Activated CD4-positive, alpha-beta T cell treated with anti-CD3 and anti-CD28 coated beads, Interleukin-2, Interleukin-6, amounts not matched to agents 100 ng/mL and 50 ng/mL, durations not matched to agents 16 hours and 8 hours (primary cell): Measurements from ENCODE around the gene ARID1B.

Experiments
- DNase-seq: peaks from one replicate; pipeline ENCODE4 v3.0.0-alpha.2; 2020

ARID1B gene

DNA sequence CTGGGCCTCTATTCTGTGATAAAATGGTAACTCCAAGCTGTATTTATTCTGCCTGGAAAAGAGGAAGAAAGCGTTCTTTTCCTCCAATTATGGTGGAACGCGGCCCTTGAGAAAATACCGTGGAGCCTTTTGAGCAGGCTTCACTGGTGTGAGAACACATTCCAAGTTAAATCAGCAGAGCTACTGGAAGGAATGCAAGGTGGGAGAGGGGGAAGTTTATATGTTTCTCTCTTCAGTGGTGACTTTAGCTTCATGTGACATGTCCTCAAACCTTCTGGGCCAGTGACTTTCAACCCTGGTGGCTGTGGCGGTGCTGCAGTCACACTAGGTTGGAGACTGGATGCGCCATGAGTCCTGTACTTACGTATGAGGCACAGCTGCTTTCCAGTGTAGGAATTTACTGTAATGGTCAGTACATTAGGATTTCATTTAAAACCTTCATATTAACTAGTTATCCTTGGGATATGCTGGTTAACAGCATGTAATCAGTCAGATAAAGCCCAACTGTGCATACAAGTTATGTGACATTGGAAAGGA lies 221.7 kb downstream of the ARID1B start:
- no peak for DNase-seq

DNA sequence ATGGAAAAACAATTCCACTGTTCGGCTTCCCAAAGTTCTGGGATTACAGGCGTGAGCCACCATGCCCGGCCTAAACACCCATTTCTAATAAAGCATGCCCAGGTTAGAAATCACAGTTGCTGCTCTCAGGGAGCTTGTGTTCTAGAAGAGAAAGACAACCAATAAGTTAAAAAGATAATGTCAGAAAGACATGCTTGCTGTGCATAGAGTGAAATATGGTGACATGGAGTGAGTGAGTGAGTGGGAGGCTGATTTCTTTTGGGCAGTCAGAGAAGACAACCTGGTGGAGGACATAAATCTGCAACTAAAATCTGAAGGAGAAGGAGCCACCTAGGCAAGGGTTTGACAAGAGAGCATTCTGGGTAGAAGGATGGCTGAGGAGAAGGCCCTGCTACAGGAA lies 222.6 kb downstream of the ARID1B start:
- DNase-seq, result no peak

DNA sequence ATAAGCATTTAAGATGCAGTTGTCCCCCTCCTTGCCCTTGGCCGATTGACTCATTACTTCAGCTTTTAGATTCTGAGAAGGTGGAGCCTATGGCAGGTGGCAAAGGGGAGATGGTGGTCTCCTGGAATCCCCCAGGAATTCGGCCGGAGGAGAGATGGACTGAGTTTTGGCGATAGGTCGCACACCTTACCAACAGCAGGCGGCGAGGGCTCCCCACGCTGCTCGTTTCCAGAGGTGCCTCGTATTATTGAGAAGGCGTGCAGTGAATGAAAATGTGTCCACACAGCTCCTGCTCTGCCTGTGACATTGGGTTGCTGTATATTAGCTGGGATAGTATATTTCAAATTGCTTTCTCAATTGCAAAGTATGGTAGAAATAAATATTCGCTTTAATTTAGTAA lies 224.5 kb downstream of the ARID1B start:
- no peak for DNase-seq

GRCh38 chr6:157002774-157003173 lies 225.6 kb downstream of the ARID1B start:
- DNase-seq, result no peak

GRCh38 chr6:157005940-157006339 lies 228.8 kb downstream of the ARID1B start:
- DNase-seq, result no peak

DNA sequence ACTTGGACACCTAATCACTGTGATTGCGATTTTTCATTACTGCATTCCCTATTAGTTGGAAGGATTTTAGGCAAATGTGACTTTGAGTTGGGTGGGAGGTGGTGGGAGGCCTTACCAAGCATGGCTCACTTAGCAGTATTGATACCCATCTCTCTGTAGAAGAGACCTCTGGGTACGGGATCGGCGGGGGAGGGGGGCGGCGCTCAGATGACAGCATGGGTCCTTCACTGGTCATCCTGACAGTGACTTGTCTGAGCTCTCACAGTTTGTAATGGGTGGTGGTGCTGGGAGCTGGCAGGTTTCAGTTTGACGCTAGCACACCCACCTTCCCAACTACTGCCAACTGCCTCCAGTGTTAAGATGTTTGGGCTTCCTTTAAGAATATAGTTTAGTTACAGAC lies 231.4 kb downstream of the ARID1B start:
- DNase-seq, result no peak

DNA sequence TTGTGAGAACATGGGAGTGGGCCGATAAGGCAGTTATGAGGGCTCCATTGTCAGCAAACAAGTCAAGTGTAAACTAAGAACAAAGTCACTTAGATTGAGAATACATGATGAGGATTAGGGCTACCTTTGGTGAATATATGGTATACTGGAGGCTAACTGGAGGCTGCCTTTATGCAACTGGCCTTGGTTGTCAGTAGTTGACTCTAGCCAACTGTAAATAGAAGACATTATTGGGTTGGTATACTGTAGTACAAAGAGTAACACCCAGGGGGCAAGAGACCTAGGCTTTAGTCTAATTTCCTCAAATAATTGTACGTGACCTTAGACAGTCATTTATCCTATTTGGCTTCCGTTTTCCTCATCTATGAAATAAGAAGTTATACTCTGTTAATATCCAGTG lies 235.2 kb downstream of the ARID1B start:
- DNase-seq, result no peak

DNA sequence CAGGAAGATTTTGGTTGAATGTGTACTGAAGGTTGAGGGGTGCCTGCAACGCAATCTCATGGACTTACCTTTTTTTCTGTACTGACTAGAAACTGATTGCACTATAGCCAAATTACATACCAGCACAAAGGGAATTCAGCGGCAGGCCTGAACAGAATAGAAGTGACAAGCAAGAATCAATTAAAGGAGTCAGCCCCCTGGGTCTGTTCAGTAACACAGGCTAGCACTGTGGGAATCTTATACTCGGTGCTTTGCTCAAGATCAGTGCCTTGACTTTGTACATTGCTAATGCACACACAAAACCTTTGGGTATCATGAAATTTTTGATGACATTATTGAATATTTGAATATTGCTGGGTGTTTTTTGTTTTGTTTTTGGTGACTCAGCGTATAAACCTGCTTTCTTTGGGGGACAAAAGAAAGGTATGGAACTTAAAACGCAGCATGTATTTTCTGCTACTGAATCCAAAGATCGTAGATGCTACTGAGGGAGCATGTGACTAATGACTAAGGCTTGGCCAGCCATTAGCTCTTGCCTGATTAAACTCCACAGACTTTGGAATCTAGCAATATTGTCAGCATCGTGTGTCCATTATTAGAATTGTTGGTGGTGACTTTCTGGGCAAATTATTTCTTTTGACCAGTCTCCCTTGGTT lies 236.6 kb downstream of the ARID1B start:
- no peak for DNase-seq

GRCh38 chr6:157014871-157015270 lies 237.7 kb downstream of the ARID1B start:
- DNase-seq, result no peak

DNA sequence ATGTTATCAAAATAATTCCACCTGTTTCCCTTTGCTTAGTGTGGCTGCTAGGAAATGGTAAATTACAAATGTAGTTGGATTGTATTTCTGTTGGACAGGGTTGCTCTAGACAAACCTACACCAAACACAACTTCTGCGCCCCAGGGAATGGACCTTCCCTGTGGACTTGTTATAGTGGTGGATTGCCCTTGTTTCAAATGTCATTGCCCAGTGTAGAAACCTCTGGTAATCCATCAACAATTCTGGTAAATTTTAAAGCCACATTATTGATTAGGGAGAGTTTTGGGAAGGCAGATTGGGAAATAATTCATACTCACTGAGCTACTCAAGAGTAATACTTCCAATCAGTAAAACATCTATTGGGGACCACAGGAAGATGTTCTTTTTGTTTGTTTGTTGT lies 239.8 kb downstream of the ARID1B start:
- no peak for DNase-seq

DNA sequence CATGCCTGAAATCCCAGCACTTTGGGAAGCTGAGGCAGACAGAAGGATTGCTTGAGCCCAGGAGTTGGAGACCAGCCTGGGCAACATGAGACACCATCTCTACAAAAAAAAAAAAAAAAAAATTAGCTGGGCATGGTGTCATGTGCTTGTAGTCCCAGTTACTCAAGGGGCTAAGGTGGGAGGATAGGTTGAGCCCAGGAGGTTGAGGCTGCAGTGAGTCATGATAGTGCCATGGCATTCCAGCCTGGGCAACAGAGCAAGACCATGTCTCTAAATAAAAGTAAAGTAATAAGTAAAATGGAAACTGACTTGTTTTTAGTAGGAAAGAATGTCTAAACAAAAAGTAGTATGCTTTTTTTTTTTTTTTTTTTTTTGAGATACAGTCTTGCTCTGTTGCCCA lies 240.7 kb downstream of the ARID1B start:
- no peak for DNase-seq

- DNase-seq, result no peak
Observed at GRCh38 chr6:157019115-157019641, 242.0 kb downstream of the ARID1B start.

- peak; percentile 13 for DNase-seq
Observed at GRCh38 chr6:157019733-157020132, 242.6 kb downstream of the ARID1B start.

DNA sequence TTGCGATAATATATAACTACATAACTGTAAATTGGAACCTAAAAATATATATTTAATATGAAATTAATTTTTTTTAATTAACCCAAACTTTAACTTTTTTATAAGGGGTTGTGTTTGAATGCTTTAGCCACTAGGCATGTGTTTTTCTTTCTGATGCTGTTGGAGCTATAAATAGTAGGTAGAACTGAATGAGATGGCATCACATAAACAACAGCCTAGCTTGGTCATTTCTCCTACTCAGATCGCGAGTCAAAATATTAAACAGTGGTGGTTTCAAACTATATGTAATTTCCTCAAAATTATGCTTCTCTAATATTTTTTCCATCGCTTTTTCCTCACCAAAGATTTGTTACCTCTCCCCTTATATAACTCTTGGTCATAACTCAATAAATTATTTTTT lies 243.2 kb downstream of the ARID1B start:
- peak; percentile 28 for DNase-seq

- DNase-seq, result peak; percentile 75
Observed at GRCh38 chr6:157020881-157021343, 243.7 kb downstream of the ARID1B start.

DNA sequence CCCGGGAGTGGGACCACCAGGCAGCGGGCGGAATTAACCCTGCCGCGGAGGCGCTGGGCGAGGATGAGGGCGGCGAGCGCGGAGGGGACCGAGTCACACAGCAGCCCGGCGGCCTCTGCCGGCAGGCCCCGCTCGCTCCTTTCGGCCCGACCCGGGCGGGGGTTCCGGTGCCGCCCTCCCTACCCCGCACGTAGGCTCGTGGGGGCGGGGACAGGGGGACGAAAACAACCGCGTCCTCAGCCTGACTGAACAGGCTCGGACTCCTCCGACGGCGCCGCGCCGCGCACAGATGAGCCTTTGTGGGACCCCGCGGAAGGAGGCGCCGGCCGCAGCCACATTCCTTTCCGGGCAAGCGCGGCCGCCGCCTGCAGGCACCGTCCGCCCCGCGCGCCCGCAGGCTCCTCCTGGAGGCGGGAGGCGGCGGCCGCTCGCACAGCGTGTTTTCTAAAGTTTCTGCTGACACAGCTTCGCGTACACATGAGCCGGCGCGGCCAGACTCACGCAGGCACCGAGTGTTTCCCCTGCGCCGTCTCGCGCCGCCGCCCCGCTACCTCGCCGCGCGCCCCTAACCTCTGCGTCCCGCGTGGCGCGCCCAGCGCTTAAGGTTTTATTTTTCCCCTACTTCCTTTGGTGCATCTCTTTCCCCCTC lies 244.3 kb downstream of the ARID1B start:
- peak; percentile 93 for DNase-seq

DNA sequence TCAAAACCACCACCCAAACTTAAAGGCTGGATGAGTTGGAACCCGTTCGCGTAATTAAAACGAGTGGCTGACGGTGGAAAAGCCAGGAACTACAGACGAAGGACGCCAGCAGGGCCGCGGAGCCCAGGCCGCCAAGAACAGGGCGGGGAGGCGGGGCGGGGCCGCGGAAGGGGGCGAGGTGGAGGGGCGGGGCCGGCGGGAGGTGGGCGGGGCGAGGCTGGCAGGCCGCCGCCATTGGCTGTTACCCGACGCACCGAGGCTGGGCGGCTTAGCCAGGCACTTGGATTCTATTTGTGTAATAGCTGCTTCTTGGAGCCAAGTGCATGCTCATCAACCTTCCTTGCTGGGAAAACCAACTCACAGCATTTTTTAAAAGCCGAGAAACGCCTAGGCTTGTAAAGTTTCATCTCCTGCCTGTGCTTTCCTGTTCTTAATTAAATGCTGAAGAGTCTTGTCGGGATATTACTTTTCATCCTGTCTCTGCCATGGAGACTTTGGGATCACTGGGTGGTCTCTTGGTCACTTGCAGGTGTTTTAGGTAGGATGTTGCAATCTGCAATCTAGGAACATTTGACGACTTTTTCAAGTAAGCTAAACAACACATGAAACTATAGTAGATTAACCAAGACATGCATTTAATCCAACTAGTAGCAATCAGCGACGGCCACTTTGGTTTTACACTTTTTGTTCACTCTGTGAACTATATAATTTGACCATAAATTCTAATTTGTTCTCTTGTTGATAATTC lies 245.0 kb downstream of the ARID1B start:
- peak; percentile 87 for DNase-seq

DNA sequence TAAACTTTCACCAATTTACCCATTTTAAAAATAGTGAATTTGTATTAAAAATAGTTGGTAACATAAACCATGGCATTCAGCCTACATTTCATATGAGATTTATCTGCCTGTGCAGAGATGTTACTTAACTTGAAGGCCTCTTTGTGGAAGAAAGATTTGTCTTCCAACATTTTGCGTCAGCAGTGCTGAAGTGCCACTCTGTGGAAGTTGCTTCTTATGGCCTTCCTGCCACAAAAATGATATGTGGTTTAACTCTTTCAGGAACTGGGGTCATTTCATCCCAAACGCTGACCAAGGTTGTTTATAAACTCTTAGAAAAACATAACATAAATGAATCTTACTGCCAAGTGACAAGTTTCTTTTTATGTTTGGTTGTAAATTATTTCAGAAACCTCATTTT lies 246.8 kb downstream of the ARID1B start:
- DNase-seq, result no peak

GRCh38 chr6:157024745-157025144 lies 247.6 kb downstream of the ARID1B start:
- DNase-seq, result no peak

GRCh38 chr6:157025437-157025836 lies 248.3 kb downstream of the ARID1B start:
- DNase-seq, result no peak

DNA sequence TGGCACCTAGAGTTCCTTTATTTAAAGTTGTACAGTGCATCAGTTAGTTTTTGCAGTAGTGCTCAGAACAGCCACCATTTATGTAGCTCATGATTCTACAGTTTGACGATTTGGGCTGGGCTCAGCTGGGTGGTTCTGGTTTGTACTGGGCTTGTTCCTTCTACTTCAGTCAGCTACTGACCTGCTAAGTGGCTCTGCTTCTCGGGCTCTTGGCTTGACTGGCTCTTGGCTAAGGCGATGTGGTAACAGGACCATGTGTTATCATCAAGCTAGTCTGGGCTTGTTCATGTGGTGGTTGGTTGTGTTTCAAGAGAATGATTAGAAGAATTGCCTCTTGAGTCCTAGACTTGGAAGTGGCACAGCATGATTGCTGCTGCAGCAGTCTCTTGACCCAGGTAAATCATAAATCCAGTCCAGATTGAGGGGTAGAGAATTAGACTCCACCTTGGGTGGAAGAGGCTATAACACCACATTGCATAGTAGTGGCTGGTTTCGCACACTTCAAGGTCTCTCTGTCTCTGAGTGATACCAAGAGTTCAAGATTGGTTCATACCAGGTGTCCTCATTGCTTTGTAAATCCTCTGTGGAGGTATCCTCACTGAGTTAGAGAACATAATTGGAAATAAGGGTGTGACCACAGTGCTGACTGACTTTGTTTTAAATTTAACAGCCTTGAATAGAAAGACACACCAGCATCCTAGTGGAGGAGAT lies 253.0 kb downstream of the ARID1B start:
- DNase-seq, result no peak

DNA sequence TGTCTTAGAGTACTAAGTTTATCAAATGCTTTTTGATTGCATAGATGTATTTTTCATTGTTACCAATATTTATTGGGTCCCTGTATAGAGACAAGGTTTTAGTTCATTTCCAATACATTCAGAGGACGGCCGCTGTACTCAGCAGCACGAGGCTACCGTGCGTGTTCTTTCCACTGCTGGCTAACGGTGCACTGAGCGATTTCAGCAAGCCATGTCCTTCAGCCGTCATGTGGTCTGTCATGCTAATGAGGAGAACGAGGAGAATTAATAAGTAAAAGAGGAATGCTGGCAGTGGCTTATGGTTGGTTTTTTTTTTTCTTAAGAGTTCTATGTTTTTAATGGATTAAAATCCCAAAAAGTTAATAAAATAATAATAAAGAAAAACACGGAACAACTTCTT lies 253.6 kb downstream of the ARID1B start:
- no peak for DNase-seq

GRCh38 chr6:157032923-157033322 lies 255.7 kb downstream of the ARID1B start:
- no peak for DNase-seq
